HepG2 (cell line): ENCODE measurements around the gene SLC25A23. TPM values are rescaled to one million over a fixed set of nuclear protein-coding genes. Genes with fewer than 3 reads are reported as not detected.
A peak's percentile ranks its signal among the peaks of the same experiment; 100 is the strongest.

Source experiments
- ATAC-seq: fragments of 200-7000 bp; cut with Tn5 transposase; 3 replicates; pipeline ENCODE4 v1.9.1; 2020; ENCODE audit warnings: mild to moderate bottlenecking, moderate library complexity
- BruUV-seq: library from RNA; stranded (reverse); fragments of 400-500 nt; replicated peaks from 2 replicates; lab custom pipeline; 2021; lab: Mats Ljungman, UMichigan
- CTCF ChIA-PET: fragments of 300-600 bp; formaldehyde crosslinking; extraction: SDS; loops from one replicate; lab custom pipeline; 2021; ENCODE audit warnings: low total read pairs, inconsistent platforms, low intra/inter-chr PET ratio; lab: Yijun Ruan, JAX
- POLR2A ChIA-PET: fragments of 350-600 bp; sonication (Branson Sonifier 250); formaldehyde crosslinking; loops from one replicate; lab custom pipeline; 2020; ENCODE audit warnings: antibody characterized with exemption, inconsistent platforms; lab: Yijun Ruan, JAX
- DNase-seq: peaks from one replicate; pipeline ENCODE4 v3.0.0-alpha.2; 2015; ENCODE audit warnings: low spot score
- FAIRE-seq: peaks from 3 replicates; lab custom pipeline; 2011; peaks lifted over from hg19 to GRCh38; lab: Jason Lieb, UNC
- H2AFZ ChIP-seq: one replicate; pipeline ENCODE4 v1.6.1; 2011; ENCODE audit warnings: low read length, inconsistent platforms
- H3K27ac ChIP-seq: fragments of 300-600 bp; 3 replicates; pipeline ENCODE4 v1.8.0; 2011; ENCODE audit warnings: mixed run types, mild to moderate bottlenecking, mixed read lengths, low read length, inconsistent platforms; ENCODE audit not compliant: insufficient read depth; ENCODE audit errors: extremely low read length
- H3K27me3 ChIP-seq, 2 experiments: fragments of 200-600 bp in 1 of 2; 2 replicates in 1 of 2; 3 replicates in 1 of 2; pipeline versions ENCODE4 v1.6.0 to v1.8.0; 2011; ENCODE audit warnings: low read length in 2 of 2, mild to moderate bottlenecking in 2 of 2, moderate library complexity in 2 of 2, inconsistent platforms in 1 of 2; ENCODE audit not compliant: insufficient read depth in 2 of 2, control insufficient read depth in 1 of 2
- H3K36me3 ChIP-seq, 2 experiments: fragments of 200-600 bp in 1 of 2; replicated peaks in 1 of 2; 2 replicates in 1 of 2; 3 replicates in 1 of 2; pipeline versions ENCODE4 v1.5.1 to v1.8.0; 2011; ENCODE audit warnings: low read length in 2 of 2, inconsistent platforms in 1 of 2; ENCODE audit not compliant: insufficient read depth in 2 of 2, control insufficient read depth in 1 of 2
- H3K4me1 ChIP-seq: 2 replicates; pipeline ENCODE4 v1.5.1; 2012; ENCODE audit warnings: low read length, inconsistent platforms; ENCODE audit not compliant: insufficient read depth
- H3K4me2 ChIP-seq: 2 replicates; pipeline ENCODE4 v1.6.0; 2011; ENCODE audit warnings: low read depth, low read length, inconsistent platforms
- H3K4me3 ChIP-seq, 3 experiments: fragments of 200-600 bp in 1 of 3; sonication (generic), shearing (Covaris generic) in 1 of 3; replicated peaks in 1 of 3; 2 replicates each; pipeline ENCODE4 v1.5.1; 2011 to 2016; ENCODE audit warnings: low read length in 3 of 3, inconsistent platforms in 2 of 3, low read depth in 2 of 3, mild to moderate bottlenecking in 2 of 3, control low read depth in 1 of 3, mixed read lengths in 1 of 3; ENCODE audit not compliant: insufficient read depth in 1 of 3
- H3K79me2 ChIP-seq: one replicate; pipeline ENCODE4 v1.6.1; 2011; ENCODE audit warnings: low read length, inconsistent platforms; ENCODE audit not compliant: insufficient read depth
- H3K9ac ChIP-seq: 2 replicates; pipeline ENCODE4 v1.6.0; 2011; ENCODE audit warnings: mild to moderate bottlenecking, low read depth, low read length, inconsistent platforms; ENCODE audit not compliant: insufficient read depth
- H3K9me3 ChIP-seq: 2 replicates; pipeline ENCODE4 v1.5.1; 2012; ENCODE audit warnings: mild to moderate bottlenecking, low read length
- H4K20me1 ChIP-seq: 2 replicates; pipeline ENCODE4 v1.6.0; 2011; ENCODE audit warnings: inconsistent platforms, mild to moderate bottlenecking, low read length, moderate library complexity; ENCODE audit not compliant: insufficient read depth
- ETV5 ChIP-seq: IDR thresholded peaks from 2 replicates; pipeline ENCODE4 v1.6.1; 2018; ENCODE audit warnings: missing biosample characterization, missing genetic modification reagents, inconsistent platforms, borderline replicate concordance
- HMGXB4 ChIP-seq, 2 experiments: sonication (generic) in 1 of 2; formaldehyde crosslinking in 1 of 2; IDR thresholded peaks; 2 replicates each; pipeline versions ENCODE4 v1.4.0 to v1.6.1; 2018 to 2020; ENCODE audit warnings: missing genetic modification reagents in 2 of 2, borderline replicate concordance in 1 of 2, low read depth in 1 of 2, mild to moderate bottlenecking in 1 of 2, missing biosample characterization in 1 of 2
- NCOA2 ChIP-seq: sonication (generic); formaldehyde crosslinking; IDR thresholded peaks from 2 replicates; pipeline ENCODE4 v1.8.0; 2022; ENCODE audit warnings: inconsistent platforms
- SOX5 ChIP-seq: IDR thresholded peaks from 2 replicates; pipeline ENCODE4 v1.6.1; 2016; ENCODE audit warnings: borderline replicate concordance
- ZNF136 ChIP-seq: sonication (generic); formaldehyde crosslinking; IDR thresholded peaks from 2 replicates; pipeline ENCODE4 v1.8.1; 2022; ENCODE audit warnings: low read depth, mild to moderate bottlenecking, moderate library complexity, missing genetic modification reagents
- ZNF629 ChIP-seq: sonication (generic); formaldehyde crosslinking; conservative IDR thresholded peaks from 2 replicates; pipeline ENCODE4 v1.5.0; 2020; ENCODE audit warnings: missing genetic modification reagents
- ZSCAN21 ChIP-seq: sonication (generic); formaldehyde crosslinking; IDR thresholded peaks from 2 replicates; pipeline ENCODE4 v1.8.0; 2022; ENCODE audit warnings: mild to moderate bottlenecking, missing genetic modification reagents, moderate library complexity, borderline replicate concordance
- WGBS: methylation state at CpG from one replicate; pipeline ENCODE4 v1.1.6; 2017; ENCODE audit warnings: low lambda C conversion rate; 5-methylcytosine and 5-hydroxymethylcytosine counted together
- in situ Hi-C: cut with HindIII; loops from 2 replicates; pipeline ENCODE4 v1.10.0; 2017; ENCODE audit warnings: low pct_unique_long_range_greater_than_20kb; ENCODE audit not compliant: extremely low pct_ligation_motif_present
- intact Hi-C: fragments of 100-400 bp; cut with micrococcal nuclease; formaldehyde crosslinking; loops from one replicate; pipeline ENCODE4 v1.10.0; 2022; ENCODE audit not compliant: unreplicated experiment
- polyA plus RNA-seq, 8 experiments: library from polyadenylated mRNA; depleted of rRNA in 3 of 8; stranded (reverse) in 7 of 8; unstranded in 1 of 8; fragments of >200 nt; fragmentation: Illumina TruSeq in 4 of 8; extraction: Trizol in 4 of 8; gene quantifications; 2 replicates each; pipeline versions ENCODE4 v1.2.1 to v1.2.3, GENCODE V29; 2011 to 2016; ENCODE audit warnings: low read depth in 4 of 8, missing spikeins in 1 of 8, mixed read lengths in 1 of 8; ENCODE audit not compliant: insufficient read depth in 1 of 8
- total RNA-seq, 5 experiments: library from RNA; depleted of rRNA; stranded (reverse); fragments of >200 nt; fragmentation: Illumina TruSeq; extraction: Trizol; gene quantifications; 2 replicates each; pipeline ENCODE4 v1.2.3, GENCODE V29; 2016; ENCODE audit warnings: low read depth in 1 of 5
- TF ChIP-seq, protein P1 (sequence below): sonication (generic); IDR thresholded peaks from 2 replicates; pipeline ENCODE4 v1.6.1; 2016; ENCODE audit warnings: low read depth, borderline replicate concordance
- TF ChIP-seq, protein P2 (sequence below): sonication (generic); formaldehyde crosslinking; conservative IDR thresholded peaks from 2 replicates; pipeline ENCODE4 v1.4.0; 2020; ENCODE audit warnings: mild to moderate bottlenecking, missing genetic modification reagents, moderate library complexity
- TF ChIP-seq, protein P3 (sequence below): sonication (generic); formaldehyde crosslinking; IDR thresholded peaks from 2 replicates; pipeline ENCODE4 v1.4.0; 2020; ENCODE audit warnings: missing genetic modification reagents
- TF ChIP-seq, protein P4 (sequence below): sonication (generic); formaldehyde crosslinking; conservative IDR thresholded peaks from 2 replicates; pipeline ENCODE4 v1.8.0; 2022; ENCODE audit warnings: mild to moderate bottlenecking, moderate library complexity, missing genetic modification reagents

SLC25A23 gene
- total and polyA plus RNA-seq, 2 of the 13 experiments (the other 11 are each of a cell fraction or from before 2014, with no cell fraction given) = 12.4 to 15.2 TPM

DNA sequence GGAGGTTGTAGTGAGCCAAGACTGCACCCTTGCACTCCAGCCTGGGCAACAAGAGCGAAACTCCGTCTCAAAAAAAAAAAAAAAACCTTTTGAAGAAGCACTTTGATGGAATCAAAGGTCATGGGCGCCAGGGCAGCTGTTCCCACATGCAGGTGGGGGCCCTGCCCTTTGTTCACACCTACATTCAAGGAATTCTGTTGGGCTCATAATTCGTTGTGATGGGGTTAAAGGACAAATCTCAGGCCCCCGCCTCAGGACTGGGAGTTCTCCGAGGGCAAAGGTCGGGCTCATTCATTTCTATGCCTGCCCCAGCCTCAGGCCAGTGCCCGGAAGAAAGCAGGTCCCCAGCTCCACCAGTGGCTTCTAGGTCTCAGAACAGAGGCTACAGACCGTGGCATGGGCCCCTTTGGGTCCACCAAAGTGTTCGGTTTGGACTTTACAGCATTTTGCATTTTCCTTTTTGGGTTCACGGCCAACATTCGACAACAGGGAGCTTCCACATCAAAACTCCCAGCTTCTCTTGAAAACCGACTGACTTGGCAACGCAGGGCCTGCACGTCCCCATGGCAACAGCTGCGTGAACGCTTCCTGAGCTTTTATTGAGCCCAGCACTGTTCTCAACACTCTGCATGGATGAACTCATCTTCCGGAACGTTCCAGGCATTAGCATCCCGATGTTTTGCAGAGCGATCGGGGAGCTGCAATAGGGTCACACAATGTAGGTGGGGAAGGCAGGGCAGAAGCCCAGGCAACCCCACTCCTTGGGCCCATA, 56.6 kb downstream of the SLC25A23 start:
- intact Hi-C loops = no loop called here
- no TSS peak for BruUV-seq
- peak; percentile 76 for FAIRE-seq
- 0 out of 2 replicates have a peak, but pooled peaks have one; percentile 20 for TF ChIP-seq ZSCAN21 (CRISPR knock-in tag)
- TF ChIP-seq SOX5 (CRISPR knock-in tag) = peak; percentile 50; the same call in 1 of the 2 replicates
- TF ChIP-seq, protein P1, sequence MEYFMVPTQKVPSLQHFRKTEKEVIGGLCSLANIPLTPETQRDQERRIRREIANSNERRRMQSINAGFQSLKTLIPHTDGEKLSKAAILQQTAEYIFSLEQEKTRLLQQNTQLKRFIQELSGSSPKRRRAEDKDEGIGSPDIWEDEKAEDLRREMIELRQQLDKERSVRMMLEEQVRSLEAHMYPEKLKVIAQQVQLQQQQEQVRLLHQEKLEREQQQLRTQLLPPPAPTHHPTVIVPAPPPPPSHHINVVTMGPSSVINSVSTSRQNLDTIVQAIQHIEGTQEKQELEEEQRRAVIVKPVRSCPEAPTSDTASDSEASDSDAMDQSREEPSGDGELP = peak; percentile 81
- TF ChIP-seq NCOA2 (CRISPR knock-in tag) = no peak
- 0 out of 2 replicates have a peak, but pooled peaks have one; percentile 9 for TF ChIP-seq ZNF629
- TF ChIP-seq, protein P2, sequence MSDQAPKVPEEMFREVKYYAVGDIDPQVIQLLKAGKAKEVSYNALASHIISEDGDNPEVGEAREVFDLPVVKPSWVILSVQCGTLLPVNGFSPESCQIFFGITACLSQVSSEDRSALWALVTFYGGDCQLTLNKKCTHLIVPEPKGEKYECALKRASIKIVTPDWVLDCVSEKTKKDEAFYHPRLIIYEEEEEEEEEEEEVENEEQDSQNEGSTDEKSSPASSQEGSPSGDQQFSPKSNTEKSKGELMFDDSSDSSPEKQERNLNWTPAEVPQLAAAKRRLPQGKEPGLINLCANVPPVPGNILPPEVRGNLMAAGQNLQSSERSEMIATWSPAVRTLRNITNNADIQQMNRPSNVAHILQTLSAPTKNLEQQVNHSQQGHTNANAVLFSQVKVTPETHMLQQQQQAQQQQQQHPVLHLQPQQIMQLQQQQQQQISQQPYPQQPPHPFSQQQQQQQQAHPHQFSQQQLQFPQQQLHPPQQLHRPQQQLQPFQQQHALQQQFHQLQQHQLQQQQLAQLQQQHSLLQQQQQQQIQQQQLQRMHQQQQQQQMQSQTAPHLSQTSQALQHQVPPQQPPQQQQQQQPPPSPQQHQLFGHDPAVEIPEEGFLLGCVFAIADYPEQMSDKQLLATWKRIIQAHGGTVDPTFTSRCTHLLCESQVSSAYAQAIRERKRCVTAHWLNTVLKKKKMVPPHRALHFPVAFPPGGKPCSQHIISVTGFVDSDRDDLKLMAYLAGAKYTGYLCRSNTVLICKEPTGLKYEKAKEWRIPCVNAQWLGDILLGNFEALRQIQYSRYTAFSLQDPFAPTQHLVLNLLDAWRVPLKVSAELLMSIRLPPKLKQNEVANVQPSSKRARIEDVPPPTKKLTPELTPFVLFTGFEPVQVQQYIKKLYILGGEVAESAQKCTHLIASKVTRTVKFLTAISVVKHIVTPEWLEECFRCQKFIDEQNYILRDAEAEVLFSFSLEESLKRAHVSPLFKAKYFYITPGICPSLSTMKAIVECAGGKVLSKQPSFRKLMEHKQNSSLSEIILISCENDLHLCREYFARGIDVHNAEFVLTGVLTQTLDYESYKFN (CRISPR knock-in tag) = peak; percentile 80
- TF ChIP-seq, protein P3, sequence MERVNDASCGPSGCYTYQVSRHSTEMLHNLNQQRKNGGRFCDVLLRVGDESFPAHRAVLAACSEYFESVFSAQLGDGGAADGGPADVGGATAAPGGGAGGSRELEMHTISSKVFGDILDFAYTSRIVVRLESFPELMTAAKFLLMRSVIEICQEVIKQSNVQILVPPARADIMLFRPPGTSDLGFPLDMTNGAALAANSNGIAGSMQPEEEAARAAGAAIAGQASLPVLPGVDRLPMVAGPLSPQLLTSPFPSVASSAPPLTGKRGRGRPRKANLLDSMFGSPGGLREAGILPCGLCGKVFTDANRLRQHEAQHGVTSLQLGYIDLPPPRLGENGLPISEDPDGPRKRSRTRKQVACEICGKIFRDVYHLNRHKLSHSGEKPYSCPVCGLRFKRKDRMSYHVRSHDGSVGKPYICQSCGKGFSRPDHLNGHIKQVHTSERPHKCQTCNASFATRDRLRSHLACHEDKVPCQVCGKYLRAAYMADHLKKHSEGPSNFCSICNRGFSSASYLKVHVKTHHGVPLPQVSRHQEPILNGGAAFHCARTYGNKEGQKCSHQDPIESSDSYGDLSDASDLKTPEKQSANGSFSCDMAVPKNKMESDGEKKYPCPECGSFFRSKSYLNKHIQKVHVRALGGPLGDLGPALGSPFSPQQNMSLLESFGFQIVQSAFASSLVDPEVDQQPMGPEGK = peak; percentile 96
- TF ChIP-seq ETV5 = 0 out of 2 replicates have a peak, but pooled peaks have one; percentile 11
- TF ChIP-seq HMGXB4 (CRISPR knock-in tag; IDR thresholded peaks at IDR 0.05; ENCODE audit: borderline replicate concordance in 1 of 2, low read depth in 1 of 2) = 0 out of 4 replicates have a peak, but pooled peaks of 1 of the 2 experiments have one; percentile 33
- TF ChIP-seq, protein P4, sequence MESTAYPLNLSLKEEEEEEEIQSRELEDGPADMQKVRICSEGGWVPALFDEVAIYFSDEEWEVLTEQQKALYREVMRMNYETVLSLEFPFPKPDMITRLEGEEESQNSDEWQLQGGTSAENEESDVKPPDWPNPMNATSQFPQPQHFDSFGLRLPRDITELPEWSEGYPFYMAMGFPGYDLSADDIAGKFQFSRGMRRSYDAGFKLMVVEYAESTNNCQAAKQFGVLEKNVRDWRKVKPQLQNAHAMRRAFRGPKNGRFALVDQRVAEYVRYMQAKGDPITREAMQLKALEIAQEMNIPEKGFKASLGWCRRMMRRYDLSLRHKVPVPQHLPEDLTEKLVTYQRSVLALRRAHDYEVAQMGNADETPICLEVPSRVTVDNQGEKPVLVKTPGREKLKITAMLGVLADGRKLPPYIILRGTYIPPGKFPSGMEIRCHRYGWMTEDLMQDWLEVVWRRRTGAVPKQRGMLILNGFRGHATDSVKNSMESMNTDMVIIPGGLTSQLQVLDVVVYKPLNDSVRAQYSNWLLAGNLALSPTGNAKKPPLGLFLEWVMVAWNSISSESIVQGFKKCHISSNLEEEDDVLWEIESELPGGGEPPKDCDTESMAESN (CRISPR knock-in tag) = peak; percentile 28; the same call in 1 of the 2 replicates
- no peak for TF ChIP-seq ZNF136 (CRISPR knock-in tag)

More for the DNA sequence above, 56.6 kb downstream of the SLC25A23 start:
- H3K9me3 ChIP-seq = no peaks in the 10 kb centered on the region
- H4K20me1 ChIP-seq = no peaks in the 10 kb centered on the region
- peak overlapping the region; percentile 19 to 50 (median 21) for H3K4me3 ChIP-seq
- WGBS = under 1% methylated on average over 17 of the region's 22 CpGs
- ATAC-seq (peak; percentile 87), DNase-seq (peak; percentile 58)
- ChIA-PET CTCF (no interaction called here), POLR2A (interaction anchor here (1.0 to 3.3 kb wide), 6 partner anchors 10 to 73 kb away, joined by 3 to 17 read pairs (median 7); partner anchors contain the start of genes ALKBH7, CLPP, GTF2F1 and KHSRP)
- no peaks in the 10 kb centered on the region for H3K79me2 ChIP-seq
- no peak overlapping the region for H2AFZ ChIP-seq
- H3K27me3 ChIP-seq = no peaks in the 10 kb centered on the region
- peak overlapping the region; percentile 74 for H3K4me2 ChIP-seq
- in situ Hi-C loops = no loop called here
- no peaks in the 10 kb centered on the region for H3K36me3 ChIP-seq
- peak overlapping the region; percentile 48 for H3K27ac ChIP-seq
- peak overlapping the region; percentile 16; the same call in 1 of the 2 replicates for H3K9ac ChIP-seq
- peaks cover 18% of the 10 kb centered on the region for H3K4me1 ChIP-seq
